Neural cell (in vitro differentiated cells): ENCODE data around the gene INF2.
"Not testable (repeated sequence)": the region's sequence is repeated elsewhere in the genome, so short reads cannot be mapped to it uniquely, and the experiment has no call there.

Experiments
- CTCF ChIP-seq: fragments of 450-650 bp; IDR thresholded peaks from 2 replicates; pipeline ENCODE4 v1.5.1; 2014; ENCODE audit warnings: antibody characterized with exemption, mild to moderate bottlenecking, moderate library complexity; ENCODE audit not compliant: poor library complexity, severe bottlenecking
- EP300 ChIP-seq: fragments of 450-650 bp; conservative IDR thresholded peaks from 2 replicates; pipeline ENCODE4 v1.6.1; 2014; ENCODE audit warnings: antibody characterized with exemption, mild to moderate bottlenecking, moderate library complexity; ENCODE audit not compliant: poor library complexity, severe bottlenecking
- EZH2 ChIP-seq: fragments of 200-600, 300-800 bp; shearing (Covaris generic), sonication (generic); IDR thresholded peaks from 2 replicates; pipeline ENCODE4 v1.6.1; 2014; ENCODE audit warnings: antibody characterized with exemption, low read length, borderline replicate concordance, mild to moderate bottlenecking; ENCODE audit not compliant: insufficient read depth, poor library complexity, severe bottlenecking
- POLR2AphosphoS5 ChIP-seq: IDR thresholded peaks from 2 replicates; pipeline ENCODE4 v1.6.1; 2012
- RAD21 ChIP-seq: fragments of 450-650 bp; conservative IDR thresholded peaks from 2 replicates; pipeline ENCODE4 v1.6.1; 2014; ENCODE audit warnings: antibody characterized with exemption, mild to moderate bottlenecking, moderate library complexity
- SMC3 ChIP-seq: fragments of 450-650 bp; conservative IDR thresholded peaks from 2 replicates; pipeline ENCODE4 v1.6.1; 2014; ENCODE audit warnings: antibody characterized with exemption, mild to moderate bottlenecking, moderate library complexity; ENCODE audit not compliant: poor library complexity
- TAF1 ChIP-seq: IDR thresholded peaks from 2 replicates; pipeline ENCODE4 v1.6.1; 2012; ENCODE audit warnings: low read depth

GRCh38 chr14:104729176-104729834 lies 39.9 kb downstream of the INF2 start:
- not testable (repeated sequence) for TF ChIP-seq CTCF, EZH2, SMC3, EP300, TAF1, RAD21, POLR2AphosphoS5
